ENCODE measurements around the gene SLC13A2. TPM values are rescaled to one million over a fixed set of nuclear protein-coding genes. Genes with fewer than 3 reads are reported as not detected.

SLC13A2 gene
- total and polyA plus RNA-seq, 7 donors: 0.21 TPM; not detected in 6

DNA sequence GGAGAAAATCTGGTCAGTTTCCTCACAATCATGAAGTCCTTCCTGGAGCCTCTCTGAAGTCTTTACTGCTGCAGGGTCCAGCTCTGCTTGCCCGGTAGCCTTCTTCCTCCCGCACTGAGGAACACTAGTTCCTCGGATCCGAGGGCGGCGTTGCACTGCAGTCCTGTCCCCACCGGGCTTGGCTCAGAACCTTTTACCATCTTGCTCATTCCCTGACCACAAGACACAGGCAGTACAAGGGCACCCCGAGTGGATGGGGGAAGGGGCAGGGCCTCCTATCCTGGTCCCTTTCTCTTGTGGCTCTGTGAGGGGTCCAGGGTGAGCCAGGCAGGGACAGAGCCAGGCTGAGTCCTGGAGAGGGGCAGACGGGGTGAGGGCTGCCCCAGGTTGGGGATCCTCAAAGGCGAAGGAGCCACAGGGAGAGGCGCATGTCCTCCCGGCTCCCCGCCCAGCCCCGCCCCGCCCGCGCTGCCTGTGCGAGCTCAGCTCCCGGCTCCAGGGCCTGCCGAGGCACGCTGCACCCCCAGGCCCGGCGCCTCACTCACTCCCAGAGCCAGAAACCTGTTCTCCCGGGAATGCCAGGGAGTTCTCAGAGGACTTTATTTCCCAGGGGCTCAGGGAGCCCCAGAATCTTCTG, 34.2 kb downstream of the SLC13A2 start:
- WGBS, 3 donors: 23 to 30% (median 24%) methylated on average over 15 to 24 of the region's 24 CpGs
- TF ChIP-seq, protein P1, sequence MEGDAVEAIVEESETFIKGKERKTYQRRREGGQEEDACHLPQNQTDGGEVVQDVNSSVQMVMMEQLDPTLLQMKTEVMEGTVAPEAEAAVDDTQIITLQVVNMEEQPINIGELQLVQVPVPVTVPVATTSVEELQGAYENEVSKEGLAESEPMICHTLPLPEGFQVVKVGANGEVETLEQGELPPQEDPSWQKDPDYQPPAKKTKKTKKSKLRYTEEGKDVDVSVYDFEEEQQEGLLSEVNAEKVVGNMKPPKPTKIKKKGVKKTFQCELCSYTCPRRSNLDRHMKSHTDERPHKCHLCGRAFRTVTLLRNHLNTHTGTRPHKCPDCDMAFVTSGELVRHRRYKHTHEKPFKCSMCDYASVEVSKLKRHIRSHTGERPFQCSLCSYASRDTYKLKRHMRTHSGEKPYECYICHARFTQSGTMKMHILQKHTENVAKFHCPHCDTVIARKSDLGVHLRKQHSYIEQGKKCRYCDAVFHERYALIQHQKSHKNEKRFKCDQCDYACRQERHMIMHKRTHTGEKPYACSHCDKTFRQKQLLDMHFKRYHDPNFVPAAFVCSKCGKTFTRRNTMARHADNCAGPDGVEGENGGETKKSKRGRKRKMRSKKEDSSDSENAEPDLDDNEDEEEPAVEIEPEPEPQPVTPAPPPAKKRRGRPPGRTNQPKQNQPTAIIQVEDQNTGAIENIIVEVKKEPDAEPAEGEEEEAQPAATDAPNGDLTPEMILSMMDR (IDR thresholded peaks at IDR 0.05): no peak
- no peak for ATAC-seq
- Histone ChIP-seq H3K27ac (no peak overlapping the region), H3K4me3 (no peak overlapping the region), H3K36me3 (ENCODE audit: insufficient read depth in 1 of 2, low read depth in 1 of 2) (no peaks in the 10 kb centered on the region), H3K27me3 (ENCODE audit: insufficient read depth in 3 of 3, low read length in 2 of 3) (peaks cover 0 to 48% (median 5%) of the 10 kb centered on the region in 3 donors), H3K9me3 (no peaks in the 10 kb centered on the region), H3K4me1 (no peaks in the 10 kb centered on the region)
- intact Hi-C loops (cut with DNase I): no loop called here
- DNase-seq: no peak

DNA sequence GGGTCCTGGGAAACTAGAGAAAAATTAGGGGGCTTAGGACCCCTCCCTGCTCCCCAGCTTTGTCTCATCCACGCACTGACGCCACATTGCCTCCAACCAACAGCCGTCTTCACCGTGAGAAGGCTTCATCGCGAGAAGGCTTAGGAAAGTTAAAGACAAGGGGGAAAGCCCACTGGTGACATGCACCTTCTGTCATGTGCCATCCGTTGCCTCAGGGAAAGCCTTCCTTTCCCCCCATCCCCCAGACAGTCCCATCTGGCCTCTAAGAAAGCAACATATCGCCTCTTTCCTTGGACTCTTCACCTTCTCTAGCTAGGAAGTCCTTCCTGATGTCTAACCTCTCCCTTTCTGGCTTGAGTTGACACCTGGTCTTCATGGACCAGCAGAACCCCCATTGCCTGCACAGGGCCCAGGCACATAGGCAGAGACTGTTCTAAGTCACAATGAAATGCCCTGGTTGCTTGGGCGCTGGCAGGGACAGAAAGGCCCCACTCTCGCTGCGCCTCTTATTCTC, 34.8 kb downstream of the SLC13A2 start:
- peaks cover 0 to 51% (median 5%) of the 10 kb centered on the region in 3 donors for H3K27me3 ChIP-seq (ENCODE audit: insufficient read depth in 3 of 3, low read length in 2 of 3)
- ATAC-seq (no peak), DNase-seq (no peak)
- no peaks in the 10 kb centered on the region for H3K36me3 ChIP-seq (ENCODE audit: insufficient read depth in 1 of 2, low read depth in 1 of 2)
- 51 to 68% (median 59%) methylated on average over 11 of the region's 11 CpGs for WGBS, 3 donors
- no peak overlapping the region for H3K4me3 ChIP-seq
- H3K27ac ChIP-seq: no peak overlapping the region
- intact Hi-C loops (cut with DNase I): no loop called here
- TF ChIP-seq, protein P1 (IDR thresholded peaks at IDR 0.05): no peak
- no peaks in the 10 kb centered on the region for H3K4me1 ChIP-seq
- H3K9me3 ChIP-seq: no peaks in the 10 kb centered on the region

DNA sequence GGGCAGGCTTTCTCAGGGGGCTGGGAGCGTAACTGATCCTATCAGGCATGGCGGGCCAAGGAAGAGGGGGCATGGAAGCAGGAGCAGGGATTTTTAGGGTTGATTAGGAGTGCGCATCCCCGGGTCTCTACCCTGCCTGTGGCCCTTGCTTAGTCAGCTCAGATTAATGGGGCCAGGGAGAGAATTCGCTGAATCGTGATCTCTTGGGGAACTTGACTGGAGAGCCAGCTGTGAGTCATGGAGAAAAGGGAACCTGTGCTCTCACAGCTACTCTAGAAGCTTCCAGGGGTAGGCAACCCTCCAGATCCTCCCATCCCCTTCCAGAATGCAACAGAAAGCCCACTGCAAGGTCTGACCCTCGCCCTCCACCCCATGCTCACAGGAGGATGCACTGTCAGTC, 36.3 kb downstream of the SLC13A2 start:
- H3K36me3 ChIP-seq (ENCODE audit: insufficient read depth in 1 of 2, low read depth in 1 of 2): no peaks in the 10 kb centered on the region
- intact Hi-C loops (cut with DNase I): no loop called here
- ATAC-seq: no peak
- no peak overlapping the region for H3K27ac ChIP-seq
- DNase-seq: no peak
- TF ChIP-seq, protein P1 (IDR thresholded peaks at IDR 0.05): no peak
- no peaks in the 10 kb centered on the region for H3K9me3 ChIP-seq
- H3K4me3 ChIP-seq: no peak overlapping the region
- WGBS, 3 donors: 51 to 58% (median 56%) methylated on average over 7 of the region's 7 CpGs
- H3K4me1 ChIP-seq: no peaks in the 10 kb centered on the region
- H3K27me3 ChIP-seq (ENCODE audit: insufficient read depth in 3 of 3, low read length in 2 of 3): peaks cover 0 to 61% (median 11%) of the 10 kb centered on the region in 3 donors

DNA sequence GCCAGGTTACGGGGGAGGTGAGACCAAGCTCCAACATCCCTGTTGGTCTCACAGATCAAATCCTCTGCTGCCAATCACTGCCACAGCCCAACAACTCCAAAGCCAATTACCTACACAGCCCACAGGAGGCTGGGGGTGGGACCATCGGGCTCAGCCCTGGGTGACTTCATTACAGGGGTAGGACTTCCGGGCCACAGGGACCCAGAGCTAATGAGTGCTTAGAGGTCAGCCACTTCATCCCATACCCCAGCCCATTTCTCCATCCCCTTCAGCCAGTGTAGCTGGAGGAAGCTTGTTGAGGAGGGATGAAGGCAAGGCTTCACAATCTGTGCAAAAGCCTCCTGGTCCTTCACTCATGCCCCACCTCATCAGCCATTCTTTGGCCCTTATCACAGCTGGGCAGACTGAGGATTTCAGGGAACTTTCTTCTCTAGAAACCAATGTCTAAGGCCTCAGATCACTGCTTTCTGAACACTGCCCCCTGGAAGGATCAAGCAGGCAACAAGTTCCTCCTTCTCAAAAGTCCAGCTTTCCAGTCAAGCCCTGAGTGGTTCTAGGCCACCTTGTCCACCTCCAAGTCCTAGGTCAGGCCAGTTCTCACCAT, 38.5 kb downstream of the SLC13A2 start:
- H3K27ac ChIP-seq: no peak overlapping the region
- H3K9me3 ChIP-seq: no peaks in the 10 kb centered on the region
- intact Hi-C loops (cut with DNase I): no loop called here
- H3K36me3 ChIP-seq (ENCODE audit: insufficient read depth in 1 of 2, low read depth in 1 of 2): no peaks in the 10 kb centered on the region
- H3K27me3 ChIP-seq (ENCODE audit: insufficient read depth in 3 of 3, low read length in 2 of 3): peaks cover 0 to 55% (median 11%) of the 10 kb centered on the region in 3 donors
- ATAC-seq: no peak
- TF ChIP-seq, protein P1 (IDR thresholded peaks at IDR 0.05): no peak
- H3K4me1 ChIP-seq: no peaks in the 10 kb centered on the region
- no peak overlapping the region for H3K4me3 ChIP-seq
- DNase-seq: no peak
- WGBS, 3 donors: 70 to 81% (median 74%) methylated on average over 3 of the region's 3 CpGs
